Astrocyte (in vitro differentiated cells and primary cell): ENCODE data around the gene AP4E1. TPM values are rescaled to one million over a fixed set of nuclear protein-coding genes. Genes with fewer than 3 reads are reported as not detected.
"Not testable (repeated sequence)": the region's sequence is repeated elsewhere in the genome, so short reads cannot be mapped to it uniquely, and the experiment has no call there.

ENCODE experiments used
- DNase-seq: peaks from one replicate; pipeline ENCODE4 v3.0.0-alpha.2; 2010; ENCODE audit warnings: low read depth
- FAIRE-seq: peaks from 2 replicates; lab custom pipeline; 2011; peaks lifted over from hg19 to GRCh38; lab: Jason Lieb, UNC
- H2AFZ ChIP-seq: 2 replicates; pipeline ENCODE4 v1.6.0; 2012; ENCODE audit warnings: low read depth, low read length, inconsistent platforms
- H3K27ac ChIP-seq: 2 replicates; pipeline ENCODE4 v1.5.1; 2011; ENCODE audit warnings: low read depth, low read length, inconsistent platforms
- H3K27me3 ChIP-seq: 2 replicates; pipeline ENCODE4 v1.6.0; 2011; ENCODE audit warnings: low read length, inconsistent platforms; ENCODE audit not compliant: insufficient read depth
- H3K36me3 ChIP-seq: 2 replicates; pipeline ENCODE4 v1.5.1; 2011; ENCODE audit warnings: low read length, inconsistent platforms; ENCODE audit not compliant: insufficient read depth
- H3K4me1 ChIP-seq: 2 replicates; pipeline ENCODE4 v1.5.1; 2011; ENCODE audit warnings: low read length, inconsistent platforms; ENCODE audit not compliant: insufficient read depth
- H3K4me2 ChIP-seq: 2 replicates; pipeline ENCODE4 v1.6.0; 2012; ENCODE audit warnings: low read length, inconsistent platforms
- H3K4me3 ChIP-seq: 2 replicates; pipeline ENCODE4 v1.5.1; 2011; ENCODE audit warnings: low read depth, mild to moderate bottlenecking, low read length, inconsistent platforms; ENCODE audit not compliant: insufficient read depth
- H3K79me2 ChIP-seq: 2 replicates; pipeline ENCODE4 v1.6.0; 2012; ENCODE audit warnings: mild to moderate bottlenecking, low read length, inconsistent platforms; ENCODE audit not compliant: insufficient read depth
- H3K9ac ChIP-seq: 2 replicates; pipeline ENCODE4 v1.6.0; 2012; ENCODE audit warnings: mild to moderate bottlenecking, low read length, inconsistent platforms
- H3K9me3 ChIP-seq: 2 replicates; pipeline ENCODE4 v1.5.1; 2012; ENCODE audit warnings: low read depth, mild to moderate bottlenecking, low read length, inconsistent platforms; ENCODE audit not compliant: insufficient read depth
- H4K20me1 ChIP-seq: 2 replicates; pipeline ENCODE4 v1.6.0; 2012; ENCODE audit warnings: low read length, inconsistent platforms; ENCODE audit not compliant: insufficient read depth
- H3K27ac Mint-ChIP-seq: one replicate; pipeline ENCODE4 v1.8.0; 2021; ENCODE audit warnings: mild to moderate bottlenecking, mixed read lengths; ENCODE audit not compliant: unreplicated experiment
- H3K27me3 Mint-ChIP-seq: one replicate; pipeline ENCODE4 v1.8.0; 2021; ENCODE audit warnings: low read depth, mixed read lengths; ENCODE audit not compliant: unreplicated experiment
- H3K36me3 Mint-ChIP-seq: one replicate; pipeline ENCODE4 v1.8.0; 2021; ENCODE audit warnings: low read depth, mixed read lengths; ENCODE audit not compliant: unreplicated experiment
- H3K4me1 Mint-ChIP-seq: one replicate; pipeline ENCODE4 v1.8.0; 2021; ENCODE audit warnings: low read depth, mixed read lengths; ENCODE audit not compliant: unreplicated experiment
- H3K4me3 Mint-ChIP-seq: one replicate; pipeline ENCODE4 v1.8.0; 2021; ENCODE audit warnings: mild to moderate bottlenecking, moderate library complexity, mixed read lengths; ENCODE audit not compliant: unreplicated experiment
- H3K9me3 Mint-ChIP-seq: one replicate; pipeline ENCODE4 v1.8.0; 2021; ENCODE audit warnings: mild to moderate bottlenecking, mixed read lengths; ENCODE audit not compliant: unreplicated experiment
- CTCF ChIP-seq: IDR thresholded peaks from 2 replicates; pipeline ENCODE4 v1.5.1; 2011; ENCODE audit warnings: low read depth, mild to moderate bottlenecking, inconsistent platforms, low read length, moderate library complexity; ENCODE audit not compliant: insufficient read depth
- EZH2 ChIP-seq: IDR thresholded peaks from 2 replicates; pipeline ENCODE4 v1.6.1; 2012; ENCODE audit warnings: mild to moderate bottlenecking, low read length, inconsistent platforms; ENCODE audit not compliant: insufficient read depth
- total RNA-seq: library from RNA; stranded (reverse); gene quantifications from 2 replicates; pipeline ENCODE4 v1.2.1, GENCODE V29; 2021

Gene AP4E1
- total RNA-seq, 1 donor from 2014 or later = 16.4 TPM

DNA sequence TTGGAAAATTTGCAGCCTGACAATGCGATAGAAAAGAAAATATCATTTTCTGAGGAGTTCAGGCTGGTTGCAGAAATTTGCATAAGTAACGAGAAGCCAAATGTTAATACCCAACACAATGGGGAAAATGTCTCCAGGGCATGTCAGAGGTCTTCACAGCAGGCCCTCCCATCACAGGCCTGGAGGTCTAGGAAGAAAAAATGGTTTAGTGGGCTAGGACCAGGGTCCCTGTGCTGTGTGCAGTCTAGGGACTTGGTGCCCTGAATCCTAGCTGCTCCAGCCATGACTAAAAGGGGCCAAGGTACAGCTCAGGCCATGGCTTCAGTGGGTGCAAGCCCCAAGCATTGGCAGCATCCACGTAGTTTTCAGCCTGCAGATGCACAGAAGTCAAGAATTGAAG is 14.5 kb upstream of the AP4E1 start:
- FAIRE-seq (no peak), DNase-seq (no peak)
- peaks cover 12% of the 10 kb centered on the region for H3K9me3 Mint-ChIP-seq
- no peak overlapping the region for H3K27ac ChIP-seq
- no peaks in the 10 kb centered on the region for H3K27me3 ChIP-seq
- no peaks in the 10 kb centered on the region for H3K9me3 ChIP-seq
- H3K27ac Mint-ChIP-seq = no peak overlapping the region
- peaks cover 4% of the 10 kb centered on the region for H3K36me3 Mint-ChIP-seq
- no peaks in the 10 kb centered on the region for H3K4me1 Mint-ChIP-seq
- TF ChIP-seq CTCF (no peak), EZH2 (no peak)
- no peaks in the 10 kb centered on the region for H4K20me1 ChIP-seq
- no peak overlapping the region for H3K9ac ChIP-seq
- no peaks in the 10 kb centered on the region for H3K4me1 ChIP-seq
- no peak overlapping the region for H3K4me3 Mint-ChIP-seq
- no peaks in the 10 kb centered on the region for H3K27me3 Mint-ChIP-seq
- H3K36me3 ChIP-seq = no peaks in the 10 kb centered on the region
- no peak overlapping the region for H2AFZ ChIP-seq
- H3K79me2 ChIP-seq = no peaks in the 10 kb centered on the region
- no peak overlapping the region for H3K4me2 ChIP-seq
- no peak overlapping the region for H3K4me3 ChIP-seq

GRCh38 chr15:50901390-50901789 is 7.1 kb upstream of the AP4E1 start:
- not testable (repeated sequence) for H3K27me3 ChIP-seq, DNase-seq, H3K79me2 ChIP-seq, H2AFZ ChIP-seq, FAIRE-seq, H3K36me3 Mint-ChIP-seq, H3K36me3 ChIP-seq, H3K4me2 ChIP-seq, H3K9ac ChIP-seq, H3K4me1 ChIP-seq, H3K27me3 Mint-ChIP-seq, H3K4me3 ChIP-seq, H3K9me3 ChIP-seq, H4K20me1 ChIP-seq, H3K27ac ChIP-seq, H3K27ac Mint-ChIP-seq, H3K4me1 Mint-ChIP-seq, H3K9me3 Mint-ChIP-seq, H3K4me3 Mint-ChIP-seq

GRCh38 chr15:50904211-50904610 is 4.3 kb upstream of the AP4E1 start:
- no peaks in the 10 kb centered on the region for H3K36me3 ChIP-seq
- DNase-seq = no peak
- no peaks in the 10 kb centered on the region for H3K27me3 Mint-ChIP-seq
- peaks cover 7% of the 10 kb centered on the region for H3K79me2 ChIP-seq
- H3K27ac Mint-ChIP-seq = no peak overlapping the region
- H3K4me1 ChIP-seq = peaks cover 6% of the 10 kb centered on the region
- H2AFZ ChIP-seq = no peak overlapping the region
- no peaks in the 10 kb centered on the region for H3K9me3 ChIP-seq
- no peak overlapping the region for H3K9ac ChIP-seq
- H3K4me1 Mint-ChIP-seq = peaks cover 3% of the 10 kb centered on the region
- H3K4me3 Mint-ChIP-seq = no peak overlapping the region
- no peaks in the 10 kb centered on the region for H3K9me3 Mint-ChIP-seq
- no peak overlapping the region for H3K27ac ChIP-seq
- H3K36me3 Mint-ChIP-seq = no peaks in the 10 kb centered on the region
- H3K4me2 ChIP-seq = no peak overlapping the region
- TF ChIP-seq EZH2 (no peak), CTCF (no peak)
- H4K20me1 ChIP-seq = no peaks in the 10 kb centered on the region
- no peak overlapping the region for H3K4me3 ChIP-seq
- FAIRE-seq = no peak
- H3K27me3 ChIP-seq = no peaks in the 10 kb centered on the region
